SU-DHL-6 (cell line): Measurements from ENCODE around the gene KIAA0040.

Experiments
- H2AFZ ChIP-seq: fragments of 200-600 bp; sonication (generic); 2 replicates; pipeline ENCODE4 v1.6.1; 2014; ENCODE audit warnings: low read depth, mild to moderate bottlenecking, moderate library complexity, mixed read lengths, antibody characterized with exemption, low read length; ENCODE audit not compliant: severe bottlenecking
- H3F3A ChIP-seq: fragments of 200-600 bp; shearing (Covaris generic); 2 replicates; pipeline ENCODE4 v1.6.0; 2016; ENCODE audit warnings: antibody characterized with exemption, mild to moderate bottlenecking; ENCODE audit not compliant: insufficient read depth
- H3K27ac ChIP-seq: fragments of 200-600 bp; sonication (generic); 2 replicates; pipeline ENCODE4 v1.5.1; 2016; ENCODE audit warnings: low read depth, mild to moderate bottlenecking, low read length, moderate library complexity, mixed read lengths
- H3K27me3 ChIP-seq: fragments of 200-600 bp; sonication (generic), shearing (Covaris generic); 2 replicates; pipeline ENCODE4 v1.6.0; 2014; ENCODE audit warnings: mild to moderate bottlenecking, low read length
- H3K36me3 ChIP-seq: fragments of 200-600 bp; sonication (generic); 2 replicates; pipeline ENCODE4 v1.6.1; 2014; ENCODE audit warnings: mild to moderate bottlenecking, low read length, mixed read lengths
- H3K4me2 ChIP-seq: fragments of 300-600, 200-600 bp; shearing (Covaris generic), sonication (generic); 2 replicates; pipeline ENCODE4 v1.6.0; 2014; ENCODE audit warnings: low read length, low read depth, mild to moderate bottlenecking; ENCODE audit not compliant: poor library complexity, severe bottlenecking
- H3K4me3 ChIP-seq: fragments of 200-600 bp; sonication (generic); 2 replicates; pipeline ENCODE4 v1.5.1; 2014; ENCODE audit warnings: antibody characterized with exemption, low read length, mild to moderate bottlenecking, mixed read lengths; ENCODE audit not compliant: insufficient read depth, poor library complexity, severe bottlenecking
- H3K79me2 ChIP-seq: fragments of 200-600 bp; sonication (generic); 2 replicates; pipeline ENCODE4 v1.6.1; 2014; ENCODE audit warnings: mild to moderate bottlenecking, low read length, moderate library complexity; ENCODE audit not compliant: insufficient read depth
- H3K9ac ChIP-seq: fragments of 200-600 bp; sonication (generic); 2 replicates; pipeline ENCODE4 v1.7.0; 2014; ENCODE audit warnings: mild to moderate bottlenecking, low read length
- H3K9me2 ChIP-seq: fragments of 200-600 bp; sonication (generic); replicated peaks from 2 replicates; pipeline ENCODE4 v1.6.1; 2014; ENCODE audit warnings: low read length; ENCODE audit not compliant: insufficient read depth
- H3K9me3 ChIP-seq: fragments of 200-600 bp; sonication (generic); 2 replicates; pipeline ENCODE4 v1.6.1; 2014; ENCODE audit warnings: low read length, mixed read lengths; ENCODE audit not compliant: insufficient read depth
- H4K20me1 ChIP-seq: fragments of 200-600 bp; sonication (generic); 2 replicates; pipeline ENCODE4 v1.6.1; 2014; ENCODE audit warnings: low read depth, mild to moderate bottlenecking, antibody characterized with exemption, low read length, moderate library complexity, mixed read lengths
- EZH2phosphoT487 ChIP-seq: fragments of 200-600 bp; sonication (generic), shearing (Covaris generic); conservative IDR thresholded peaks from 2 replicates; pipeline ENCODE4 v1.6.1; 2018; ENCODE audit warnings: mild to moderate bottlenecking, antibody characterized with exemption, low read length, moderate library complexity, mixed read lengths
- TF ChIP-seq, protein P1 (sequence below): fragments of 200-600 bp; sonication (generic); IDR thresholded peaks from one replicate; pipeline ENCODE4 v1.5.1; 2017; ENCODE audit warnings: antibody characterized with exemption, mild to moderate bottlenecking, low read length, moderate library complexity; ENCODE audit not compliant: insufficient read depth, poor library complexity, severe bottlenecking

KIAA0040 gene

GRCh38 chr1:175126347-175126746 lies 66.2 kb downstream of the KIAA0040 start:
- no peaks in the 10 kb centered on the region for H3K9me2 ChIP-seq
- no peak overlapping the region for H3K27ac ChIP-seq
- no peak overlapping the region for H3K4me3 ChIP-seq
- TF ChIP-seq, protein P1, sequence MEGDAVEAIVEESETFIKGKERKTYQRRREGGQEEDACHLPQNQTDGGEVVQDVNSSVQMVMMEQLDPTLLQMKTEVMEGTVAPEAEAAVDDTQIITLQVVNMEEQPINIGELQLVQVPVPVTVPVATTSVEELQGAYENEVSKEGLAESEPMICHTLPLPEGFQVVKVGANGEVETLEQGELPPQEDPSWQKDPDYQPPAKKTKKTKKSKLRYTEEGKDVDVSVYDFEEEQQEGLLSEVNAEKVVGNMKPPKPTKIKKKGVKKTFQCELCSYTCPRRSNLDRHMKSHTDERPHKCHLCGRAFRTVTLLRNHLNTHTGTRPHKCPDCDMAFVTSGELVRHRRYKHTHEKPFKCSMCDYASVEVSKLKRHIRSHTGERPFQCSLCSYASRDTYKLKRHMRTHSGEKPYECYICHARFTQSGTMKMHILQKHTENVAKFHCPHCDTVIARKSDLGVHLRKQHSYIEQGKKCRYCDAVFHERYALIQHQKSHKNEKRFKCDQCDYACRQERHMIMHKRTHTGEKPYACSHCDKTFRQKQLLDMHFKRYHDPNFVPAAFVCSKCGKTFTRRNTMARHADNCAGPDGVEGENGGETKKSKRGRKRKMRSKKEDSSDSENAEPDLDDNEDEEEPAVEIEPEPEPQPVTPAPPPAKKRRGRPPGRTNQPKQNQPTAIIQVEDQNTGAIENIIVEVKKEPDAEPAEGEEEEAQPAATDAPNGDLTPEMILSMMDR: no peak
- no peak for TF ChIP-seq EZH2phosphoT487
- no peak overlapping the region for H2AFZ ChIP-seq
- no peaks in the 10 kb centered on the region for H3K36me3 ChIP-seq
- H3K4me2 ChIP-seq: no peak overlapping the region
- H3K9ac ChIP-seq: no peak overlapping the region
- H3K27me3 ChIP-seq: no peaks in the 10 kb centered on the region
- H3K9me3 ChIP-seq: no peaks in the 10 kb centered on the region
- H3K79me2 ChIP-seq: no peaks in the 10 kb centered on the region
- H4K20me1 ChIP-seq: no peaks in the 10 kb centered on the region
- no peaks in the 10 kb centered on the region for H3F3A ChIP-seq

- H4K20me1 ChIP-seq: no peaks in the 10 kb centered on the region
- TF ChIP-seq, protein P1: no peak
- no peak for TF ChIP-seq EZH2phosphoT487
- no peak overlapping the region for H2AFZ ChIP-seq
These were observed 67.7 kb downstream of the KIAA0040 start for GRCh38 chr1:175124861-175125260.

DNA sequence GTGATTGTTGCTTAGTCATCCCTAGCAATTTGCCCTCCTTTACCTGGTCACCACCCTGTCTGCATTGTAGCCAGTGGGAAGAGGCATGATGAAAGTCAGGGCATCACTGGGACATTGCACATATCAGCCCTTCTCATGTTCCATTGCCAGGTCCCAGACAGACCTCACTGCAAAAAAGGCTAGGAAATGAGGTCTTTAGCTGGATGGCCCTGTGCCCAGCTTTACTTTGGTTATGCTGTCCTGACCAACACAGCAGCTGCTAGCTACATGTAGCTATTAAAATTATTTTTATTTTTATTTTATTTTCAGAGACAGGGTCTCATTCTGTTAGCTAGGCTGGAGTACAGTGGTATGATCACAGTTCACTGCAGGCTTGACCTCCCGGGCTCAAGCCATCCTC lies 72.1 kb downstream of the KIAA0040 start:
- Histone ChIP-seq H2AFZ (no peak overlapping the region), H4K20me1 (no peaks in the 10 kb centered on the region), H3K4me3 (no peak overlapping the region), H3K9me2 (no peaks in the 10 kb centered on the region), H3F3A (no peaks in the 10 kb centered on the region), H3K9ac (no peak overlapping the region), H3K27me3 (no peaks in the 10 kb centered on the region), H3K4me2 (no peak overlapping the region), H3K9me3 (no peaks in the 10 kb centered on the region), H3K79me2 (no peaks in the 10 kb centered on the region), H3K36me3 (no peaks in the 10 kb centered on the region), H3K27ac (no peak overlapping the region)
- TF ChIP-seq EZH2phosphoT487: no peak
- TF ChIP-seq, protein P1: no peak

More at GRCh38 chr1:175124861-175125260, 67.7 kb downstream of the KIAA0040 start:
- H3K79me2 ChIP-seq: no peaks in the 10 kb centered on the region
- H3K4me2 ChIP-seq: no peak overlapping the region
- H3K36me3 ChIP-seq: no peaks in the 10 kb centered on the region
- H3K4me3 ChIP-seq: no peak overlapping the region
- no peaks in the 10 kb centered on the region for H3F3A ChIP-seq
- no peak overlapping the region for H3K27ac ChIP-seq
- H3K9ac ChIP-seq: no peak overlapping the region
- H3K27me3 ChIP-seq: no peaks in the 10 kb centered on the region
- no peaks in the 10 kb centered on the region for H3K9me3 ChIP-seq
- H3K9me2 ChIP-seq: no peaks in the 10 kb centered on the region
